Activated B cell treated with CpG ODN at 0.5 μM for 24 hours (primary cell): ENCODE measurements around the gene SAP30BP. TPM values are rescaled to one million over a fixed set of nuclear protein-coding genes. Genes with fewer than 3 reads are reported as not detected.

Experiments used
- ATAC-seq: fragments of 200-7000 bp; cut with Tn5 transposase; one replicate; pipeline ENCODE4 v1.10.0; 2021; ENCODE audit warnings: low read depth, mild to moderate bottlenecking, moderate library complexity
- CTCF ChIA-PET: fragments of 350-600 bp; sonication (Branson Sonifier 250); formaldehyde crosslinking; loops from one replicate; lab custom pipeline; 2021; ENCODE audit warnings: antibody characterized with exemption; lab: Charles Lee
- POLR2A ChIA-PET: fragments of 350-600 bp; sonication (Branson Sonifier 250); formaldehyde crosslinking; loops from one replicate; lab custom pipeline; 2021; ENCODE audit warnings: antibody characterized with exemption; lab: Charles Lee
- DNase-seq: peaks from one replicate; pipeline ENCODE4 v3.0.0; 2022
- H3K27ac Mint-ChIP-seq: one replicate; pipeline ENCODE4 v1.8.0; 2020; ENCODE audit warnings: mixed read lengths
- H3K27me3 Mint-ChIP-seq: one replicate; pipeline ENCODE4 v1.8.0; 2021; ENCODE audit warnings: mixed read lengths
- H3K36me3 Mint-ChIP-seq: one replicate; pipeline ENCODE4 v1.8.0; 2021; ENCODE audit warnings: low read depth, mixed read lengths
- H3K4me1 Mint-ChIP-seq: one replicate; pipeline ENCODE4 v1.8.0; 2021; ENCODE audit warnings: mixed read lengths
- H3K4me3 Mint-ChIP-seq: one replicate; pipeline ENCODE4 v1.8.0; 2020; ENCODE audit warnings: mild to moderate bottlenecking, mixed read lengths
- H3K9me3 Mint-ChIP-seq: one replicate; pipeline ENCODE4 v1.8.0; 2020; ENCODE audit warnings: mixed read lengths
- intact Hi-C: fragments of 100-400 bp; cut with micrococcal nuclease; formaldehyde crosslinking; loops from one replicate; pipeline ENCODE4 v1.15.1; 2024
- total RNA-seq: library from RNA; stranded (reverse); gene quantifications from 2 replicates; pipeline ENCODE4 v1.2.3, GENCODE V29; 2022
- TF ChIP-seq, protein P1 (sequence below): fragments of 200-600 bp; IDR thresholded peaks from one replicate; pipeline ENCODE4 v1.8.0; 2022; ENCODE audit warnings: antibody characterized with exemption, mild to moderate bottlenecking

Gene SAP30BP
- total RNA-seq, 1 donor from 2014 or later = 184 TPM

- intact Hi-C loops = no loop called here
- Mint-ChIP-seq H3K9me3 (no peaks in the 10 kb centered on the region), H3K36me3 (peaks cover 7% of the 10 kb centered on the region), H3K27ac (no peak overlapping the region), H3K4me1 (peaks cover 15% of the 10 kb centered on the region), H3K27me3 (no peaks in the 10 kb centered on the region), H3K4me3 (no peak overlapping the region)
- POLR2A ChIA-PET = interaction anchor here (0.5 kb wide), 2 partner anchors 20 to 54 kb away, joined by 4 read pairs; no protein-coding TSS in a partner anchor
- no peak for DNase-seq
- CTCF ChIA-PET = interaction anchor here (1.1 to 2.3 kb wide), 3 partner anchors 9 to 111 kb away, joined by 3 to 13 read pairs (median 4); partner anchors contain the start of gene SMIM5
- no peak for ATAC-seq
- TF ChIP-seq, protein P1, sequence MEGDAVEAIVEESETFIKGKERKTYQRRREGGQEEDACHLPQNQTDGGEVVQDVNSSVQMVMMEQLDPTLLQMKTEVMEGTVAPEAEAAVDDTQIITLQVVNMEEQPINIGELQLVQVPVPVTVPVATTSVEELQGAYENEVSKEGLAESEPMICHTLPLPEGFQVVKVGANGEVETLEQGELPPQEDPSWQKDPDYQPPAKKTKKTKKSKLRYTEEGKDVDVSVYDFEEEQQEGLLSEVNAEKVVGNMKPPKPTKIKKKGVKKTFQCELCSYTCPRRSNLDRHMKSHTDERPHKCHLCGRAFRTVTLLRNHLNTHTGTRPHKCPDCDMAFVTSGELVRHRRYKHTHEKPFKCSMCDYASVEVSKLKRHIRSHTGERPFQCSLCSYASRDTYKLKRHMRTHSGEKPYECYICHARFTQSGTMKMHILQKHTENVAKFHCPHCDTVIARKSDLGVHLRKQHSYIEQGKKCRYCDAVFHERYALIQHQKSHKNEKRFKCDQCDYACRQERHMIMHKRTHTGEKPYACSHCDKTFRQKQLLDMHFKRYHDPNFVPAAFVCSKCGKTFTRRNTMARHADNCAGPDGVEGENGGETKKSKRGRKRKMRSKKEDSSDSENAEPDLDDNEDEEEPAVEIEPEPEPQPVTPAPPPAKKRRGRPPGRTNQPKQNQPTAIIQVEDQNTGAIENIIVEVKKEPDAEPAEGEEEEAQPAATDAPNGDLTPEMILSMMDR = no peak
Observed at GRCh38 chr17:75642182-75642783, 24.9 kb upstream of the SAP30BP start.

DNA sequence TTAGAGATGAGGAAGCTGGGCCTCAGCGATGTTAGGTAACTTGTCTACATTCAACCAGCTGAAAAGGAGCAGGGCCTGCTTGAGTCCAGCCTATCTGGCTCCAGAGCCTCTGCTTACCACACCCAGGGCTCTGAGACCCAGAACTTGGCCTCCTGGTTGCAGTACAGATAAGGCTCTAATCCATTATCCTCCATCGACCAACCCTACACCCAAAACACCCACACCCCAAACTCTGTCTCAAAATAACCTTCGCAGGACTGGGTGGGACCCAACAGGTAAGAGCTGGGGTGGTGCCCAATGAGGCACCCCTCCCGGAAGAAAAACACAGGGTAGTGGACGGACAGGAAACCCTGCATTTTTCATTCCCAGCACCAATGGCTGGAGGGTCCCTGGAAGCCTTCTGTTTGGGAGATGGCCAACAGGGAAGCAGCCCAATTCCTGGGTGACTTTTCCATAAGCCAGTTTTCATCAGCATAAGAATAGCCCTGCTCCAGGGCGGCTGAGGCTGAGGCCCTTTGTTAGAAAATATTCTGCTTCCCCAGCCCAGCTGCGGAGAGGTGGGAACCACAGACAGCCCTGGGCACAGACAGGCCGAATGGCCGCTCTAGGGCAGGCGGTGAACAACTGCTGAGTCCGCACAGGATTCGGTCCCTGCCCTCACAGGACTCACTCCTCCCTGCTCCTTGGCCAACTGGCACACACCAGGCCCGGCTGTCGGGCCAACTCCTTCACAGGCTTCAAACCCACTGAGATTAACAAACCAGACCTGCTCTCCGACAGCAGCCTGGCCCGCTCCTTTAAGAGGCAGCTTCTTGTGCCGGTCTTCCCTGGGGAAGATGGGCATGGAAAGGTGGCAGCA is 24.1 kb upstream of the SAP30BP start:
- CTCF ChIA-PET = interaction anchor here (1.3 to 2.3 kb wide), 2 partner anchors 10 to 111 kb away, joined by 3 to 13 read pairs; partner anchors contain the start of gene SMIM5
- Mint-ChIP-seq H3K9me3 (no peaks in the 10 kb centered on the region), H3K4me3 (no peak overlapping the region), H3K27ac (no peak overlapping the region), H3K36me3 (peaks cover 14% of the 10 kb centered on the region), H3K27me3 (no peaks in the 10 kb centered on the region), H3K4me1 (peaks cover 15% of the 10 kb centered on the region)
- ATAC-seq (no peak), DNase-seq (no peak)
- POLR2A ChIA-PET = interaction anchor here (0.5 kb wide), 1 partner anchor 19 kb away, joined by 4 read pairs; no protein-coding TSS in a partner anchor
- TF ChIP-seq, protein P1 = no peak
- intact Hi-C loops = no loop called here

- H3K27me3 Mint-ChIP-seq = no peaks in the 10 kb centered on the region
- ATAC-seq (no peak), DNase-seq (no peak)
- intact Hi-C loops = no loop called here
- H3K9me3 Mint-ChIP-seq = no peaks in the 10 kb centered on the region
- TF ChIP-seq, protein P1 = no peak
- H3K4me3 Mint-ChIP-seq = no peak overlapping the region
- H3K27ac Mint-ChIP-seq = no peak overlapping the region
- peaks cover 15% of the 10 kb centered on the region for H3K4me1 Mint-ChIP-seq
- ChIA-PET POLR2A (interaction anchor here (0.6 kb wide), 1 partner anchor 66 kb away, joined by 6 read pairs; no protein-coding TSS in a partner anchor), CTCF (interaction anchor here (4.5 kb wide), 1 partner anchor 10 kb away, joined by 34 read pairs; the partner anchor contains the start of gene SMIM5)
- peaks cover 16% of the 10 kb centered on the region for H3K36me3 Mint-ChIP-seq
Observed at GRCh38 chr17:75643643-75644017, 23.5 kb upstream of the SAP30BP start.

DNA sequence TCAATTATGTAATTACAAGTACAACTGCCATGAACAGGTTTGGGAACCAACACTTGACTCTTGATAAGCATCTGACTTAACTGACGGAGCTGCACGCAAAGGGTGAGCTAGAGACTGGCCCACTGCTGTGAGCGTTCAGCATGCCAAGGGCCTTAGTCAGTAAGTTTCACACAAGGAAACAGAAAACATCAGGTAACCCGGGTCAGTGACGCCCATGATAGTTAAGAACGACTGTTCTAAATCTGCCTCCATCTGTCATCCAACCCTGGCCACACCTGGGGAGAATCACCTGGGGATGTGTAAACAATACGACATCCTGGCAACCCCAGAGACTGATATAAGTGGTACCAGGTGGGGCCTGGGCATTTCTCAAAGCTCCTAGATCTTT is 21.6 kb upstream of the SAP30BP start:
- POLR2A ChIA-PET = interaction anchor here (0.6 to 2.4 kb wide), 5 partner anchors 12 to 43 kb away, joined by 4 to 10 read pairs (median 7); partner anchors contain the start of genes RECQL5, SAP30BP and SMIM5
- ATAC-seq = no peak

More for the DNA sequence above, 21.6 kb upstream of the SAP30BP start:
- Mint-ChIP-seq H3K27me3 (no peaks in the 10 kb centered on the region), H3K36me3 (peaks cover 34% of the 10 kb centered on the region), H3K4me3 (no peak overlapping the region), H3K4me1 (peaks cover 15% of the 10 kb centered on the region), H3K9me3 (no peaks in the 10 kb centered on the region), H3K27ac (peak overlapping the region; percentile 84)
- TF ChIP-seq, protein P1 = no peak
- no peak for DNase-seq
- CTCF ChIA-PET = interaction anchor here (0.7 to 4.5 kb wide), 9 partner anchors 9 to 105 kb away, joined by 3 to 34 read pairs (median 3); partner anchors contain the start of gene SMIM5
- intact Hi-C loops = no loop called here
